SHP77 treated with DMSO at 0.1 percent for 48 hours (cell line): ENCODE measurements around the gene IKZF1.
"Not testable (repeated sequence)": the region's sequence is repeated elsewhere in the genome, so short reads cannot be mapped to it uniquely, and the experiment has no call there.

ENCODE experiments used
- DNase-seq: peaks from one replicate; lab custom pipeline; 2025; lab: John Stamatoyannopoulos, UW

The IKZF1 gene

GRCh38 chr7:50334341-50334994 lies 30.0 kb downstream of the IKZF1 start:
- no peak for DNase-seq

GRCh38 chr7:50335230-50335794 lies 30.8 kb downstream of the IKZF1 start:
- no peak for DNase-seq

GRCh38 chr7:50335795-50336754 lies 31.6 kb downstream of the IKZF1 start:
- DNase-seq, result no peak

GRCh38 chr7:50336894-50337703 lies 32.6 kb downstream of the IKZF1 start:
- no peak for DNase-seq

GRCh38 chr7:50339472-50339871 lies 35.0 kb downstream of the IKZF1 start:
- DNase-seq, result not testable (repeated sequence)

- no peak for DNase-seq
These were observed 35.5 kb downstream of the IKZF1 start for GRCh38 chr7:50339990-50340500.

GRCh38 chr7:50341724-50342123 lies 37.2 kb downstream of the IKZF1 start:
- DNase-seq, result no peak

GRCh38 chr7:50342616-50343114 lies 38.1 kb downstream of the IKZF1 start:
- DNase-seq, result no peak

- no peak for DNase-seq
These were observed 42.3 kb downstream of the IKZF1 start for GRCh38 chr7:50346545-50347497.

- DNase-seq, result no peak
These were observed 43.2 kb downstream of the IKZF1 start for GRCh38 chr7:50347693-50348092.

GRCh38 chr7:50348469-50349162 lies 44.1 kb downstream of the IKZF1 start:
- no peak for DNase-seq

- DNase-seq, result no peak
These were observed 44.9 kb downstream of the IKZF1 start for GRCh38 chr7:50349399-50349798.

GRCh38 chr7:50349963-50350944 lies 45.7 kb downstream of the IKZF1 start:
- no peak for DNase-seq

GRCh38 chr7:50351267-50351666 lies 46.8 kb downstream of the IKZF1 start:
- DNase-seq, result no peak

GRCh38 chr7:50352282-50352681 lies 47.8 kb downstream of the IKZF1 start:
- no peak for DNase-seq

GRCh38 chr7:50352751-50353150 lies 48.2 kb downstream of the IKZF1 start:
- no peak for DNase-seq

- DNase-seq, result no peak
These were observed 48.7 kb downstream of the IKZF1 start for GRCh38 chr7:50353201-50353600.

- no peak for DNase-seq
These were observed 49.5 kb downstream of the IKZF1 start for GRCh38 chr7:50353894-50354595.
